Measurements from ENCODE around the gene DDX49. TPM values are rescaled to one million over a fixed set of nuclear protein-coding genes. Genes with fewer than 3 reads are reported as not detected.

DDX49 gene
- total and polyA plus RNA-seq, 2 donors (not counting 1 experiment from before 2014, with no cell fraction given), result 38.9 to 47.5 TPM

DNA sequence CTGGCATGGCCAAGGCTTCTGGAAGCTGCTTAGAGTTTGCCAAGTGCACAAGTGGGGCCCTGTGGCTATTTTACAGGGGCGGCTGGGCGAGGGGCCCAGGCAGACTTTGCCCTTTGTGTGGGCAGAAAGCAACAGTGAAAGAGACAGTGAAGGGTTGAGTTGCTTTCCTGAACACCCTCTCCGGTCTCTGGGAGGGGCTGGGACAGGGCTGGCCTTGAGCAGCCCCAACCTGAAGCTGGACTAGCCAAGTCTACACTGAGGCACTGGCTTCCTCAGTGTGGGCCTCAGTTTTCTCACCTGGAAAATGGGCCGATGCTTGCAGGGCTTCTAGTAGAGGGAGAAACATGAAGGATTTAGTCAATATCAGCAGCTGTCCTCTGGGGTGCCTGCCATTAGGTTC, 23.9 kb downstream of the DDX49 start:
- H3K27ac Mint-ChIP-seq, result no peak overlapping the region
- peaks cover 22 to 45% of the 10 kb centered on the region in 2 donors for H3K4me1 ChIP-seq (ENCODE audit: control insufficient read depth in 2 of 2, insufficient read depth in 2 of 2, low read length in 2 of 2)
- CTCF ChIA-PET, result no interaction called here
- no peak overlapping the region for H3K4me3 Mint-ChIP-seq
- H3K79me2 ChIP-seq (ENCODE audit: control insufficient read depth, insufficient read depth, low read length), result no peaks in the 10 kb centered on the region
- no peak overlapping the region for H3K27ac ChIP-seq (ENCODE audit: low read length in 2 of 2)
- ATAC-seq (ENCODE audit: low read depth), result no peak
- H3K36me3 ChIP-seq (replicated peaks in 1 of 2; ENCODE audit: control extremely low read depth in 1 of 2, control insufficient read depth in 1 of 2, extremely low read depth in 1 of 2, insufficient read depth in 2 of 2, low read length in 1 of 2), result no peaks in the 10 kb centered on the region
- no peak overlapping the region for H3K9ac ChIP-seq (ENCODE audit: low read length)
- no peak overlapping the region for H2AFZ ChIP-seq (ENCODE audit: insufficient read depth, low read depth, low read length, poor library complexity, severe bottlenecking)
- intact Hi-C loops (cut with micrococcal nuclease), result no loop called here
- H4K20me1 ChIP-seq (ENCODE audit: control insufficient read depth, insufficient read depth, low read length, poor library complexity, severe bottlenecking), result no peaks in the 10 kb centered on the region
- no peaks in the 10 kb centered on the region for H3K9me3 Mint-ChIP-seq (ENCODE audit: insufficient read depth)
- no peak for TF ChIP-seq EZH2 (IDR thresholded peaks at IDR 0.05; ENCODE audit: borderline replicate concordance, insufficient read depth, low read depth, low read length, poor library complexity, severe bottlenecking)
- TF ChIP-seq, protein P1, sequence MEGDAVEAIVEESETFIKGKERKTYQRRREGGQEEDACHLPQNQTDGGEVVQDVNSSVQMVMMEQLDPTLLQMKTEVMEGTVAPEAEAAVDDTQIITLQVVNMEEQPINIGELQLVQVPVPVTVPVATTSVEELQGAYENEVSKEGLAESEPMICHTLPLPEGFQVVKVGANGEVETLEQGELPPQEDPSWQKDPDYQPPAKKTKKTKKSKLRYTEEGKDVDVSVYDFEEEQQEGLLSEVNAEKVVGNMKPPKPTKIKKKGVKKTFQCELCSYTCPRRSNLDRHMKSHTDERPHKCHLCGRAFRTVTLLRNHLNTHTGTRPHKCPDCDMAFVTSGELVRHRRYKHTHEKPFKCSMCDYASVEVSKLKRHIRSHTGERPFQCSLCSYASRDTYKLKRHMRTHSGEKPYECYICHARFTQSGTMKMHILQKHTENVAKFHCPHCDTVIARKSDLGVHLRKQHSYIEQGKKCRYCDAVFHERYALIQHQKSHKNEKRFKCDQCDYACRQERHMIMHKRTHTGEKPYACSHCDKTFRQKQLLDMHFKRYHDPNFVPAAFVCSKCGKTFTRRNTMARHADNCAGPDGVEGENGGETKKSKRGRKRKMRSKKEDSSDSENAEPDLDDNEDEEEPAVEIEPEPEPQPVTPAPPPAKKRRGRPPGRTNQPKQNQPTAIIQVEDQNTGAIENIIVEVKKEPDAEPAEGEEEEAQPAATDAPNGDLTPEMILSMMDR (IDR thresholded peaks at IDR 0.05), result no peak
- H3K27me3 Mint-ChIP-seq, result peaks cover 31% of the 10 kb centered on the region
- WGBS (ENCODE audit: insufficient coverage), result 86% methylated on average over 4 of the region's 4 CpGs
- peaks cover 0 to 3% (median 0%) of the 10 kb centered on the region in 3 donors for H3K9me3 ChIP-seq (ENCODE audit: control extremely low read depth in 1 of 3, control insufficient read depth in 2 of 3, insufficient read depth in 1 of 3, low read length in 2 of 3)
- POLR2A ChIA-PET, result no interaction called here
- H3K4me2 ChIP-seq (replicated peaks; ENCODE audit: low read depth, low read length, poor library complexity, severe bottlenecking), result no peak overlapping the region
- no peak overlapping the region for H3K4me3 ChIP-seq (ENCODE audit: control extremely low read depth in 1 of 5, extremely low read depth in 1 of 5, insufficient read depth in 1 of 5, low read depth in 2 of 5, low read length in 4 of 5)
- no peak for DNase-seq
- H3K4me1 Mint-ChIP-seq, result peaks cover 37% of the 10 kb centered on the region
- peaks cover 0 to 30% (median 6%) of the 10 kb centered on the region in 4 experiments for H3K27me3 ChIP-seq (replicated peaks in 1 of 4; ENCODE audit: control extremely low read depth in 1 of 4, control insufficient read depth in 3 of 4, insufficient read depth in 4 of 4, low read length in 3 of 4)

- Mint-ChIP-seq H3K27me3 (peaks cover 21% of the 10 kb centered on the region), H3K9me3 (ENCODE audit: insufficient read depth) (no peaks in the 10 kb centered on the region), H3K4me3 (no peak overlapping the region), H3K4me1 (peaks cover 34% of the 10 kb centered on the region), H3K27ac (no peak overlapping the region)
- peaks cover 17 to 44% of the 10 kb centered on the region in 2 donors for H3K4me1 ChIP-seq (ENCODE audit: control insufficient read depth in 2 of 2, insufficient read depth in 2 of 2, low read length in 2 of 2)
- H3K4me3 ChIP-seq (ENCODE audit: control extremely low read depth in 1 of 5, extremely low read depth in 1 of 5, insufficient read depth in 1 of 5, low read depth in 2 of 5, low read length in 4 of 5), result no peak overlapping the region
- H4K20me1 ChIP-seq (ENCODE audit: control insufficient read depth, insufficient read depth, low read length, poor library complexity, severe bottlenecking), result no peaks in the 10 kb centered on the region
- no peak for ATAC-seq (ENCODE audit: low read depth)
- H2AFZ ChIP-seq (ENCODE audit: insufficient read depth, low read depth, low read length, poor library complexity, severe bottlenecking), result no peak overlapping the region
- TF ChIP-seq, protein P1 (IDR thresholded peaks at IDR 0.05), result no peak
- TF ChIP-seq EZH2 (IDR thresholded peaks at IDR 0.05; ENCODE audit: borderline replicate concordance, insufficient read depth, low read depth, low read length, poor library complexity, severe bottlenecking), result no peak
- no peak overlapping the region for H3K27ac ChIP-seq (ENCODE audit: low read length in 2 of 2)
- no peak overlapping the region for H3K9ac ChIP-seq (ENCODE audit: low read length)
- no peaks in the 10 kb centered on the region for H3K79me2 ChIP-seq (ENCODE audit: control insufficient read depth, insufficient read depth, low read length)
- H3K36me3 ChIP-seq (replicated peaks in 1 of 2; ENCODE audit: control extremely low read depth in 1 of 2, control insufficient read depth in 1 of 2, extremely low read depth in 1 of 2, insufficient read depth in 2 of 2, low read length in 1 of 2), result no peaks in the 10 kb centered on the region
- no peak for DNase-seq
- H3K4me2 ChIP-seq (replicated peaks; ENCODE audit: low read depth, low read length, poor library complexity, severe bottlenecking), result no peak overlapping the region
- no peaks in the 10 kb centered on the region for H3K9me3 ChIP-seq (ENCODE audit: control extremely low read depth in 1 of 3, control insufficient read depth in 2 of 3, insufficient read depth in 1 of 3, low read length in 2 of 3)
- ChIA-PET POLR2A (no interaction called here), CTCF (no interaction called here)
- H3K27me3 ChIP-seq (replicated peaks in 1 of 4; ENCODE audit: control extremely low read depth in 1 of 4, control insufficient read depth in 3 of 4, insufficient read depth in 4 of 4, low read length in 3 of 4), result peaks cover 0 to 20% (median 5%) of the 10 kb centered on the region in 4 experiments
- intact Hi-C loops (cut with micrococcal nuclease), result no loop called here
- 92% methylated on average over 8 of the region's 9 CpGs for WGBS (ENCODE audit: insufficient coverage)
Observed at GRCh38 chr19:18945297-18945696, 25.8 kb downstream of the DDX49 start.
